Stimulated activated CD4-positive, alpha-beta T cell treated with anti-CD3 and anti-CD28 coated beads, Interleukin-4, amount 100 ng/mL, for 1 hour (primary cell): ENCODE data around the gene GHITM.

Experiments used
- DNase-seq: peaks from one replicate; pipeline ENCODE4 v3.0.0-alpha.2; 2020

Gene GHITM

DNA sequence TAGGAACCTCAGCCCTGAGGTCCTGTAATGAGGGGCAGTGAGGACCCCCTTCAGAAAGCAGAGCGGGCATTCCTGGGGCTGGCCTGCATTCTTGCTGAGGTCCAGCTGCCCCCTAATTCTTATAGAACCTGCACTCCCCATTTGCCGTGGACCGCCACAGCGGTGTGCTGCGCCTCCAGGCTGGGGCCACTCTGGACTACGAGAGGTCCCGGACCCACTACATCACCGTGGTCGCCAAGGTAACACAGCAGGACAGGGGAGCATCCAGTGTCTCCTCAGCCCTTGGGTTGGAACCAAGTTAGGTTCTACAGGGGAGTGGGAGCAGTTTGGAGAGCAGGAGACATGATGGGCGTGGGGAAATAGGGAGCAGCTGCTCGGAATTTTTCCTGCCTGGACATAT lies 62.4 kb downstream of the GHITM start:
- no peak for DNase-seq

DNA sequence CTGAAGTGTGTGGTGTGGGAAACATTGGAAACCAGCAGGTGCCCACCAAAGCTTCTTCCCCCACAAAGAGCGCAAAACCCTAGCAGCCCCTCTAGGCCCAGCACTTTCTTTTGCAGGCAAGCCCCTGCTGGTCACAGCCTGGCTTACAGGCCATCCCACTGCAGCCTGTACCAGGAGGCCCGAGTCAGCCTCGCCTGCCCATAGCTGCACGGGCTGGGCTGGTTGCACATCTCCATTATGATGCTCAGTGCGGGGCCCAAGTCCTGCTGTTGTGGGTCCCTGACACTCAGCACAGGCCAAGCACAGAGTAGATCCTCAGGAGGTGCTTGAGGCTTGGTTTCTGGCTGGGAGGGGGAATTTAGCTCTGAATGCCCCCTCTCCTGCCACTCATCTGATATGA lies 63.0 kb downstream of the GHITM start:
- no peak for DNase-seq
